Endothelial cell of umbilical vein (primary cell): Measurements from ENCODE around the gene SLC49A4. TPM values are rescaled to one million over a fixed set of nuclear protein-coding genes. Genes with fewer than 3 reads are reported as not detected.

Experiments used
- BruUV-seq: library from RNA; stranded (reverse); fragments of 400-500 nt; replicated peaks from 2 replicates; lab custom pipeline; 2021; lab: Mats Ljungman, UMichigan
- CTCF ChIA-PET: fragments of 300-600, 350-600 bp; sonication (Branson Sonifier 250); formaldehyde crosslinking; loops from one replicate; lab custom pipeline; 2021; ENCODE audit warnings: antibody characterized with exemption, inconsistent platforms; lab: Charles Lee
- POLR2A ChIA-PET: fragments of 300-600, 350-600 bp; sonication (Branson Sonifier 250); formaldehyde crosslinking; loops from one replicate; lab custom pipeline; 2021; ENCODE audit warnings: antibody characterized with exemption, inconsistent platforms; lab: Charles Lee
- DNase-seq: peaks from one replicate; pipeline ENCODE4 v3.0.0-alpha.2; 2011; ENCODE audit warnings: low read depth, low spot score
- FAIRE-seq: peaks from 2 replicates; lab custom pipeline; 2011; peaks lifted over from hg19 to GRCh38; lab: Jason Lieb, UNC
- H2AFZ ChIP-seq: 2 replicates; pipeline ENCODE4 v1.6.0; 2012; ENCODE audit warnings: low read depth, low read length, control low read depth, inconsistent platforms
- H3K27ac ChIP-seq: 2 replicates; pipeline ENCODE4 v1.5.1; 2011; ENCODE audit warnings: low read depth, mild to moderate bottlenecking, control low read depth, low read length, moderate library complexity; ENCODE audit not compliant: insufficient read depth
- H3K27me3 ChIP-seq, 2 experiments: 2 replicates each; pipeline versions ENCODE4 v1.6.0 to v1.6.1; 2011; ENCODE audit warnings: low read length in 2 of 2, mixed read lengths in 1 of 2; ENCODE audit not compliant: control insufficient read depth in 2 of 2, insufficient read depth in 2 of 2
- H3K36me3 ChIP-seq, 2 experiments: 2 replicates in 1 of 2; 3 replicates in 1 of 2; pipeline ENCODE4 v1.5.1; 2011; ENCODE audit warnings: low read length in 2 of 2, mild to moderate bottlenecking in 1 of 2, moderate library complexity in 1 of 2; ENCODE audit not compliant: control insufficient read depth in 2 of 2, insufficient read depth in 2 of 2; ENCODE audit errors: extremely low read depth in 1 of 2
- H3K4me1 ChIP-seq: 3 replicates; pipeline ENCODE4 v1.5.1; 2011; ENCODE audit warnings: mild to moderate bottlenecking, low read length; ENCODE audit not compliant: control insufficient read depth, insufficient read depth; ENCODE audit errors: extremely low read depth
- H3K4me2 ChIP-seq: 2 replicates; pipeline ENCODE4 v1.6.1; 2011; ENCODE audit warnings: low read length, control low read depth, mixed read lengths; ENCODE audit not compliant: insufficient read depth
- H3K4me3 ChIP-seq, 3 experiments: fragments of 200-600 bp in 1 of 3; sonication (generic), shearing (Covaris generic) in 1 of 3; replicated peaks in 1 of 3; 2 replicates each; pipeline ENCODE4 v1.5.1; 2011 to 2016; ENCODE audit warnings: control low read depth in 3 of 3, low read length in 3 of 3, mild to moderate bottlenecking in 2 of 3, inconsistent platforms in 1 of 3, low read depth in 1 of 3, moderate library complexity in 1 of 3; ENCODE audit not compliant: insufficient read depth in 1 of 3
- H3K79me2 ChIP-seq: 2 replicates; pipeline ENCODE4 v1.6.0; 2012; ENCODE audit warnings: low read length, inconsistent platforms; ENCODE audit not compliant: control insufficient read depth, insufficient read depth
- H3K9ac ChIP-seq: replicated peaks from 2 replicates; pipeline ENCODE3; 2011; ENCODE audit warnings: low read length, control low read depth; ENCODE audit not compliant: insufficient read depth; ENCODE audit errors: extremely low read depth
- H3K9me1 ChIP-seq: replicated peaks from 3 replicates; pipeline ENCODE4 v1.6.0; 2011; ENCODE audit warnings: mild to moderate bottlenecking, low read length; ENCODE audit not compliant: control insufficient read depth, insufficient read depth; ENCODE audit errors: extremely low read depth
- H3K9me3 ChIP-seq: replicated peaks from 2 replicates; pipeline ENCODE4 v1.5.1; 2012; ENCODE audit warnings: low read length, inconsistent platforms; ENCODE audit not compliant: control insufficient read depth, insufficient read depth
- H4K20me1 ChIP-seq: replicated peaks from 2 replicates; pipeline ENCODE3; 2011; ENCODE audit warnings: mild to moderate bottlenecking, low read length; ENCODE audit not compliant: control insufficient read depth, insufficient read depth; ENCODE audit errors: extremely low read depth
- CTCF ChIP-seq, 2 donors: IDR thresholded peaks; 1 replicate in 1 of 2; 2 replicates in 1 of 2; pipeline ENCODE4 v1.5.1; 2011; ENCODE audit warnings: low read length in 2 of 2, mild to moderate bottlenecking in 2 of 2, moderate library complexity in 2 of 2, control low read depth in 1 of 2, inconsistent platforms in 1 of 2, low read depth in 1 of 2; ENCODE audit not compliant: insufficient read depth in 1 of 2; ENCODE audit errors: extremely low read depth in 1 of 2
- EZH2 ChIP-seq: IDR thresholded peaks from 2 replicates; pipeline ENCODE4 v1.6.1; 2012; ENCODE audit warnings: borderline replicate concordance, low read depth, mild to moderate bottlenecking, moderate library complexity, low read length, inconsistent platforms; ENCODE audit not compliant: severe bottlenecking
- FOS ChIP-seq: IDR thresholded peaks from 2 replicates; pipeline ENCODE4 v1.6.1; 2011; ENCODE audit warnings: mild to moderate bottlenecking, low read length, moderate library complexity, borderline replicate concordance; ENCODE audit not compliant: insufficient read depth
- GATA2 ChIP-seq: IDR thresholded peaks from 2 replicates; pipeline ENCODE4 v1.7.0; 2011; ENCODE audit warnings: low read depth, mild to moderate bottlenecking, moderate library complexity, mixed read lengths, low read length; ENCODE audit not compliant: insufficient read length, insufficient read depth
- JUN ChIP-seq: IDR thresholded peaks from 2 replicates; pipeline ENCODE4 v1.6.1; 2011; ENCODE audit warnings: borderline replicate concordance, low read depth; ENCODE audit not compliant: insufficient read length, insufficient read depth
- MAX ChIP-seq: IDR thresholded peaks from 2 replicates; pipeline ENCODE4 v1.6.1; 2011; ENCODE audit not compliant: insufficient read depth, insufficient read length
- MYC ChIP-seq: IDR thresholded peaks from one replicate; pipeline ENCODE4 v1.6.1; 2011; ENCODE audit warnings: mild to moderate bottlenecking, low read depth, low read length
- POLR2A ChIP-seq: IDR thresholded peaks from 2 replicates; pipeline ENCODE4 v1.6.1; 2012; ENCODE audit warnings: low read depth, mild to moderate bottlenecking, control low read depth, low read length
- POLR2AphosphoS5 ChIP-seq: IDR thresholded peaks from 2 replicates; pipeline ENCODE4 v1.6.1; 2012; ENCODE audit warnings: low read depth, mild to moderate bottlenecking, control low read depth, low read length, moderate library complexity; ENCODE audit not compliant: insufficient read depth
- dilution Hi-C: fragments of 300-500 bp; cut with MboI; formaldehyde crosslinking; loops from one replicate; pipeline ENCODE4 v1.15.0; 2019; ENCODE audit warnings: low sequenced_read_pairs; ENCODE audit not compliant: extremely low pct_ligation_motif_present
- intact Hi-C: fragments of 100-400 bp; cut with micrococcal nuclease; formaldehyde crosslinking; loops from one replicate; pipeline ENCODE4 v1.10.0; 2022
- polyA plus RNA-seq, 4 experiments: library from polyadenylated mRNA; depleted of rRNA in 3 of 4; stranded (reverse) in 3 of 4; unstranded in 1 of 4; fragments of >200 nt; gene quantifications; 2 replicates each; pipeline versions ENCODE4 v1.2.1 to v1.2.3, GENCODE V29; 2011 to 2012; ENCODE audit warnings: missing spikeins in 1 of 4
- total RNA-seq: library from RNA; stranded (reverse); gene quantifications from 2 replicates; pipeline ENCODE4 v1.2.3, GENCODE V29; 2021

Gene SLC49A4
- total and polyA plus RNA-seq, 2 donors (not counting 3 experiments of a cell fraction or from before 2014, with no cell fraction given), result 10.9 to 11.6 TPM

GRCh38 chr3:122868322-122868721 lies 73.5 kb downstream of the SLC49A4 start:
- Histone ChIP-seq H3K9me1 (no peaks in the 10 kb centered on the region), H3K9ac (no peak overlapping the region), H3K27ac (no peak overlapping the region), H3K4me2 (no peak overlapping the region), H3K79me2 (no peaks in the 10 kb centered on the region), H3K27me3 (no peaks in the 10 kb centered on the region), H3K9me3 (no peaks in the 10 kb centered on the region), H2AFZ (no peak overlapping the region), H3K36me3 (no peaks in the 10 kb centered on the region), H3K4me1 (no peaks in the 10 kb centered on the region), H4K20me1 (no peaks in the 10 kb centered on the region), H3K4me3 (no peak overlapping the region)
- ChIA-PET POLR2A (no interaction called here), CTCF (interaction anchor here (1.0 kb wide), 1 partner anchor 48 kb away, joined by 3 read pairs; no protein-coding TSS in a partner anchor)
- DNase-seq (no peak), FAIRE-seq (no peak)
- BruUV-seq, result no TSS peak
- no peak for TF ChIP-seq POLR2AphosphoS5
- intact Hi-C loops, result no loop called here
- dilution Hi-C loops, result no loop called here

GRCh38 chr3:122873741-122874515 lies 79.1 kb downstream of the SLC49A4 start:
- H3K4me2 ChIP-seq, result no peak overlapping the region
- no peaks in the 10 kb centered on the region for H3K9me3 ChIP-seq
- intact Hi-C loops (no loop called here), dilution Hi-C loops (no loop called here)
- H3K4me1 ChIP-seq, result peaks cover 6% of the 10 kb centered on the region
- no peaks in the 10 kb centered on the region for H3K9me1 ChIP-seq
- no peaks in the 10 kb centered on the region for H3K27me3 ChIP-seq
- CTCF ChIA-PET, result no interaction called here
- no peak overlapping the region for H3K4me3 ChIP-seq
- H2AFZ ChIP-seq, result no peak overlapping the region
- TF ChIP-seq JUN (no peak), MYC (no peak), MAX (no peak), POLR2AphosphoS5 (no peak), POLR2A (no peak), FOS (no peak), EZH2 (no peak), CTCF (IDR thresholded peaks at IDR 0.05; ENCODE audit: extremely low read depth in 1 of 2, insufficient read depth in 1 of 2, low read depth in 1 of 2, low read length in 2 of 2) (no peak), GATA2 (no peak)
- H3K27ac ChIP-seq, result no peak overlapping the region
- H3K9ac ChIP-seq, result no peak overlapping the region
- POLR2A ChIA-PET, result interaction anchor here (0.7 kb wide), 1 partner anchor 12 kb away, joined by 3 read pairs; no protein-coding TSS in a partner anchor
- no TSS peak for BruUV-seq
- DNase-seq (no peak), FAIRE-seq (no peak)
- no peaks in the 10 kb centered on the region for H3K36me3 ChIP-seq
- no peaks in the 10 kb centered on the region for H4K20me1 ChIP-seq
- no peaks in the 10 kb centered on the region for H3K79me2 ChIP-seq
